ENCODE data around the gene FUBP1.
"Not testable (repeated sequence)": the region's sequence is repeated elsewhere in the genome, so short reads cannot be mapped to it uniquely, and the experiment has no call there.

GRCh38 chr1:78021134-78021533 is 42.3 kb upstream of the FUBP1 start:
- TF ChIP-seq EZH2 (IDR thresholded peaks at IDR 0.05; ENCODE audit: borderline replicate concordance, low read depth, low read length, severe bottlenecking); CTCF (IDR thresholded peaks at IDR 0.05; ENCODE audit: extremely low read depth in 1 of 2, insufficient read depth in 1 of 2, low read depth in 1 of 2, low read length in 2 of 2); POLR2A (IDR thresholded peaks at IDR 0.05; ENCODE audit: low read depth, low read length); MYC (IDR thresholded peaks at IDR 0.05; ENCODE audit: low read depth, low read length); MAX (IDR thresholded peaks at IDR 0.05; ENCODE audit: insufficient read depth, insufficient read length); POLR2AphosphoS5 (IDR thresholded peaks at IDR 0.05; ENCODE audit: insufficient read depth, low read depth, low read length): not testable (repeated sequence)
